ACC112 (cell line): ENCODE data around the gene YPEL4.
A peak's percentile ranks its signal among the peaks of the same experiment; 100 is the strongest.

ENCODE experiments used
- H2AFZ ChIP-seq: fragments of 200-600 bp; sonication (generic); one replicate; pipeline ENCODE4 v1.6.0; 2017; ENCODE audit warnings: antibody characterized with exemption, low read length; ENCODE audit not compliant: unreplicated experiment
- H3K27ac ChIP-seq: fragments of 200-600 bp; sonication (generic); 2 replicates; pipeline ENCODE4 v1.5.1; 2014; ENCODE audit warnings: low read depth, mild to moderate bottlenecking, antibody characterized with exemption, low read length, moderate library complexity
- H3K27me3 ChIP-seq: fragments of 200-600 bp; sonication (generic); 2 replicates; pipeline ENCODE4 v1.6.1; 2014; ENCODE audit warnings: mild to moderate bottlenecking, antibody characterized with exemption, low read length, moderate library complexity, mixed read lengths; ENCODE audit not compliant: insufficient read depth
- H3K36me3 ChIP-seq: fragments of 200-600 bp; sonication (generic); 2 replicates; pipeline ENCODE4 v1.6.1; 2016; ENCODE audit warnings: mild to moderate bottlenecking, antibody characterized with exemption, low read length, moderate library complexity, mixed read lengths; ENCODE audit not compliant: insufficient read depth
- H3K4me1 ChIP-seq: fragments of 200-600 bp; sonication (generic); one replicate; pipeline ENCODE4 v1.6.1; 2016; ENCODE audit warnings: low read length, mixed read lengths; ENCODE audit not compliant: insufficient read depth, unreplicated experiment, control insufficient read depth
- H3K4me3 ChIP-seq: fragments of 200-600 bp; sonication (generic); 2 replicates; pipeline ENCODE4 v1.5.1; 2014; ENCODE audit warnings: mild to moderate bottlenecking, low read depth, low read length
- H3K79me2 ChIP-seq: fragments of 200-600 bp; sonication (generic); one replicate; pipeline ENCODE4 v1.6.0; 2016; ENCODE audit warnings: low read length; ENCODE audit not compliant: control insufficient read depth, unreplicated experiment, insufficient read depth

The YPEL4 gene

DNA sequence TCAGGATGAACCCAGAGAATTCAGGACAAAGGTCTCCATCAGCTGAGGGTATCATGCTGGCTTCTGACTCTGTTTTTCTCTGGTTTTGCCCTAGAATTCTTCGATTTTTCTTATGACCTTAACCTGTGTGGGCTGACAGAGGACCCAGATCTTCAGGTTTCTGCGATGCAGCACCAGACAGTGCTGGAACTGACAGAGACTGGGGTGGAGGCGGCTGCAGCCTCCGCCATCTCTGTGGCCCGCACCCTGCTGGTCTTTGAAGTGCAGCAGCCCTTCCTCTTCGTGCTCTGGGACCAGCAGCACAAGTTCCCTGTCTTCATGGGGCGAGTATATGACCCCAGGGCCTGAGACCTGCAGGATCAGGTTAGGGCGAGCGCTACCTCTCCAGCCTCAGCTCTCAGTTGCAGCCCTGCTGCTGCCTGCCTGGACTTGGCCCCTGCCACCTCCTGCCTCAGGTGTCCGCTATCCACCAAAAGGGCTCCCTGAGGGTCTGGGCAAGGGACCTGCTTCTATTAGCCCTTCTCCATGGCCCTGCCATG is 35.4 kb downstream of the YPEL4 start:
- H2AFZ ChIP-seq, result no peak overlapping the region
- no peak overlapping the region for H3K27ac ChIP-seq

DNA sequence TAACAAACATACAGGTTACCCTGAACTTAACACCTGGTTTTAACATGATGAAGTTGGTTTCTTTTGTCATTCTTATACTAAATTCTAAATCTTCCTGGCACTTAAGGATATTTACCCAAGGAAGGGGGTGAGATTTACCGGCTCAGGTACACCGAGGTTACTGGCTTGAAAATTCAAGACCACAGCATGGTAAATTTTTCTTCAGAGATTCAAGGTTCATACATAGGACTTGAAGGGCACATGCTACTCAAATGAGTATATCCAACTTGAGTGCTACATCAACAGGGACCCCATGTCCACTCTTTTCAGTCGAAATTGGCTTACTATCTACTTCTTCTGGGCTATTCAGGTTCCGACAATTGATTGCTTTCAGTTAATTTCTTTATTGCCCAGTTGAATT is 39.5 kb downstream of the YPEL4 start:
- Histone ChIP-seq H3K79me2 (no peaks in the 10 kb centered on the region), H2AFZ (no peak overlapping the region), H3K36me3 (peaks cover 13% of the 10 kb centered on the region; the same call in 1 of the 2 replicates), H3K4me1 (no peaks in the 10 kb centered on the region), H3K27me3 (no peaks in the 10 kb centered on the region), H3K27ac (no peak overlapping the region), H3K4me3 (no peak overlapping the region)

More for the DNA sequence above, 35.4 kb downstream of the YPEL4 start:
- Histone ChIP-seq H3K4me1 (no peaks in the 10 kb centered on the region), H3K79me2 (no peaks in the 10 kb centered on the region), H3K4me3 (no peak overlapping the region), H3K36me3 (peaks cover 7% of the 10 kb centered on the region; the same call in 1 of the 2 replicates), H3K27me3 (no peaks in the 10 kb centered on the region)

DNA sequence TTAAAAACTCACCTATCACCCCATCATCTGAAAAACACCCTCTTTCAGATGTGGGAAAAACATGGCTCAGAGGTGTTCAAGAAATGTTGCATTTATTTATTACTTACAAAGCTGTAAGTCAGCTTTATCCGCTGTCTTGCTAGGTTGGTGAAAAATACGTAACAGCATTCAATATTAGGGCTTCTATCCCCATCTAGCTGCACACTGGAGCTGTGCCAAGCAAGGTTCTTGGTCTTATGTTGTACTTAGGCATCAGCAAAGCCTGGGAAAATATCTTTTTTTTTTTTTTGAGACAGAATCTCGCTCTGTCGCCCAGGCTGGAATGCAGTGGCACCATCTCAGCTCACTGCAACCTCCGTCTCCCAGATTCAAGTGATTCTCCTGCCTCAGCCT is 44.7 kb downstream of the YPEL4 start:
- Histone ChIP-seq H3K4me3 (no peak overlapping the region), H3K27ac (no peak overlapping the region), H3K79me2 (no peaks in the 10 kb centered on the region), H3K27me3 (no peaks in the 10 kb centered on the region), H3K36me3 (peaks cover 12% of the 10 kb centered on the region; the same call in 1 of the 2 replicates), H3K4me1 (no peaks in the 10 kb centered on the region), H2AFZ (no peak overlapping the region)

DNA sequence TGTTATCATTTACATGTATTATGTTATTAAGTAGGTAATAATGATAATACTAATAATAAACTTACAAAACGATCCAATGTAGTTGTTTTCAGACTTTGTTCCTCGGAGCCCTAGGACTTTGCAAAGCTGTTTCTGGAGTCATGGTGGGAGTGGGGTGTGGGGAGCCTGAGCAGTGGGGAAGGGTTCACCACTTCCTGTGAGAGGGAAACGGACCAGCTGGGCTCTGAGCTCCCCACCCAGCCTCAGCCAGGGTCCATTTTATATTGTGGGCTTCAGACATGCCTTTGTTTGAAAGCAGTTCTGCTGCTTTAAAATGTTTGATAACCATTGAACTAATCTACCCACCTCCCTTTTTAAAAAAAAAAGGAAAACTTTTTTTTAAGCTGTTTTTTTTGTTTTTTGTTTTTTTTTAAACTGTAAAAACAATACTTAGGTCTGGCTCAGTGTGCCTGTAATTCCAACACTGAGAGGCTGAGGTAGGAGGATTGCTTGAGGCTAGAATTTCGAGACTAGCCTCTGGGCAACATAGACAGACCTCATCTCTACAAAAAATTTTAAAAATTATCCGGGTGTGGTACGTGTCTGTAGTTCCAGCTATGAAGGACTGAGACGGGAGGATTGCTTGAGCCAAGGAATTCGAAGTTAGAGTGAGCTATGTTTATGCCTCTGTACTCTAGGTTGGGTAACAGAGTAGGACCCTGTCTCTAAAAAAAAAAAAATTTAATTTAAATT is 45.2 kb downstream of the YPEL4 start:
- no peak overlapping the region for H2AFZ ChIP-seq
- peaks cover 2% of the 10 kb centered on the region for H3K4me1 ChIP-seq
- no peak overlapping the region for H3K4me3 ChIP-seq
- H3K79me2 ChIP-seq, result no peaks in the 10 kb centered on the region
- H3K27me3 ChIP-seq, result no peaks in the 10 kb centered on the region
- peaks cover 12% of the 10 kb centered on the region; the same call in 1 of the 2 replicates for H3K36me3 ChIP-seq
- H3K27ac ChIP-seq, result no peak overlapping the region

DNA sequence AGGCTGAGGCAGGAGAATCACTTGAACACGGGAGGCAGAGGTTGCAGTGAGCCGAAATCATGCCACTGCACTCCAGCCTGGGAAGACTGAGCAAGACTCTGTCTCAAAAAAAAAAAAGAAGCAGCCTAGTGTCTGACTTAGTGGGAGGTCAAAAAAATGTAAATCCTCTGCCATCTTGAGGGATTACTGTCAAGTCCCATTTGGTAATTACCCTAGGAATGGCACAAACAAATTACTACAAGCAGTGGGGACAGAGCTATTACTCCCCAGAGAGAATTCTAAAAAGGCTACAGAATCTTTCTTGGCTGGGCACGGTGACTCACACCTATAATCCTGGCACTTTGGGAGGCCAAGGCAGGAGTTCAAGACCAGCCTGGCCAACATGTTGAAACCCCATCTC is 48.4 kb downstream of the YPEL4 start:
- no peak overlapping the region for H3K27ac ChIP-seq
- H3K4me3 ChIP-seq, result no peak overlapping the region
- 0 out of 2 replicates have a peak, but pooled peaks cover 3% of the 10 kb centered on the region for H3K36me3 ChIP-seq
- H2AFZ ChIP-seq, result no peak overlapping the region
- H3K79me2 ChIP-seq, result no peaks in the 10 kb centered on the region
- H3K27me3 ChIP-seq, result no peaks in the 10 kb centered on the region
- peaks cover 19% of the 10 kb centered on the region for H3K4me1 ChIP-seq

DNA sequence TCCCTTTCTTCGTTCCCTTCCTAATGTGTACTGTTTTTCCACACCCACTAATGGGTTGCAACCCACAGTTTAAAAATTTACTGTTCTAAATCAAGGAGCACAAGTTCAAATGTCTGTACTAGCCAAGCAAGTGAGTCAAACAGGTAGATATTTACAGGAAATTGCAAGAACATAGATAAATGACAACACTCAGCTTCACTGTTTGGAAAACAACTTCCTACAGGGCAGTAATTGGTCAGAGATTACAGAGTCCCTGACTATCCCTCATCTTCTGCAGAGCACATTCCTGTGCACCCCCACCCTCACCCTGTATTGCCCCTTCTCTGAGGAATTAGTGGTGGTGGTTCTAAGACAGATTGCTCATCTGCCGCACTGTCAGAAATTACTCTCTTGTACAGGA is 50.3 kb downstream of the YPEL4 start:
- H2AFZ ChIP-seq, result no peak overlapping the region
- no peaks in the 10 kb centered on the region for H3K27me3 ChIP-seq
- H3K4me3 ChIP-seq, result peak overlapping the region; percentile 84

DNA sequence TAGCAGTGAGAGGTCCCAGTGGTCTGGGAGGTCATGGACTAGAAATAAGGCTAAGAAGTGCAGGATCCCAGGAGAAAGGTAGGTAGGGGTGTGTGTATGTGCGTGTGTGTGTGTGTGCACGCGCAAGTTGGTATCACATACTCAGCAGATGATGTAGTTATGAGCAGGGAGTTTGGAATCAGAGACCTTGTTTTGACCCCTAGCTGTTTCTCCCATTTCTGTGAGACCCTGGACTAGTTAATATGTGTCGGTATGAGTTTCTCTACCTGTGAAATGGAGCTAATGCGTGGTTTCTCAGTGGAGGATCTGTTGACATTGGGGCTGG is 50.9 kb downstream of the YPEL4 start:
- Histone ChIP-seq H3K79me2 (no peaks in the 10 kb centered on the region), H2AFZ (peak overlapping the region; percentile 52), H3K36me3 (no peaks in the 10 kb centered on the region), H3K27ac (peak overlapping the region; percentile 79), H3K4me1 (peaks cover 19% of the 10 kb centered on the region), H3K4me3 (peak overlapping the region; percentile 84), H3K27me3 (no peaks in the 10 kb centered on the region)

More for the DNA sequence above, 50.3 kb downstream of the YPEL4 start:
- H3K79me2 ChIP-seq, result no peaks in the 10 kb centered on the region
- H3K36me3 ChIP-seq, result no peaks in the 10 kb centered on the region
- H3K27ac ChIP-seq, result peak overlapping the region; percentile 79
- H3K4me1 ChIP-seq, result peaks cover 19% of the 10 kb centered on the region

DNA sequence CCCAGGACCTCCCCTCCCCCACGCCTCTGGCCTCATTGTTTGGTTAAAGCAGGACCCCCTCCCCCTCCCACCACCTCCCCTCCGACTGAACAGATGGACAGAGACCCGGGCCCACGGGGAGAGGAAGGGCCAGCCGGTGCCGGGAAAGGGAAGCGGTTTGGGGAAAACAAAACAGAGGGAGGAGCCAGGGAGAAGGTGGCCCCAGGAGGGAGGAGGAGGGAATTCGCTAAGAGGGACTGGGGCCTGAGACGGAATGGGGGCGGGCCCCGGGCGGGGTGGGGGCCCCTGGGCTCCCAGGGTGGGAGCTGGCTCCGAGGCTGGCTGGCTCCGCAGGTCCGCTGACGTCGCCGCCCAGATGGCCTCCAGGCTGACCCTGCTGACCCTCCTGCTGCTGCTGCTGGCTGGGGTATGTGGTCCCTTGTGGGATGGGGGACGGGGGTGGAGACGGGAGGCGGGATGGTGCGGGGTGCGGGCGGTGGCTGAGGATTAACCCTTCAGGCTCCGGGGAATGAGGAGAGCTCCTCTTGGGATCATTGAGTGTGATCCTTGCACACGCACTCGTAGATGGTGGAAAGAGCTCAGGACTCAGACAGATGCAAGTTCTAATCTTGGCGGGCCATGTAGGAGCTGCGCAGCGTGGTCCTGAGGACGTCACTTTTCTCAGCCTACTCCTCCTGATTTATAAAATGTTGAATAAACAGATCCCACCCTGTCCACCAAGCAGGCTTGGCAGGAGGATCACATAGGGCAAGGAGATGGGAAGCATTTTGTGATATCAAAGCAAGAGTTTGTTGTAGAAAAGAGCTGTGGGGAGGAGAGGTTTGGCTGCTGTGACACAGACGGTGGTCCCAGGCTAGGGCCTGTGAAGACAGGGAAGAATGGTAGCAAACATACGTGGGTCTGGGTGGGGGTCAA is 51.5 kb downstream of the YPEL4 start:
- H3K36me3 ChIP-seq, result no peaks in the 10 kb centered on the region
- H2AFZ ChIP-seq, result peak overlapping the region; percentile 55
- H3K4me1 ChIP-seq, result peaks cover 19% of the 10 kb centered on the region
- no peaks in the 10 kb centered on the region for H3K79me2 ChIP-seq
- peak overlapping the region; percentile 79 for H3K27ac ChIP-seq
- peak overlapping the region; percentile 84 for H3K4me3 ChIP-seq
- no peaks in the 10 kb centered on the region for H3K27me3 ChIP-seq

DNA sequence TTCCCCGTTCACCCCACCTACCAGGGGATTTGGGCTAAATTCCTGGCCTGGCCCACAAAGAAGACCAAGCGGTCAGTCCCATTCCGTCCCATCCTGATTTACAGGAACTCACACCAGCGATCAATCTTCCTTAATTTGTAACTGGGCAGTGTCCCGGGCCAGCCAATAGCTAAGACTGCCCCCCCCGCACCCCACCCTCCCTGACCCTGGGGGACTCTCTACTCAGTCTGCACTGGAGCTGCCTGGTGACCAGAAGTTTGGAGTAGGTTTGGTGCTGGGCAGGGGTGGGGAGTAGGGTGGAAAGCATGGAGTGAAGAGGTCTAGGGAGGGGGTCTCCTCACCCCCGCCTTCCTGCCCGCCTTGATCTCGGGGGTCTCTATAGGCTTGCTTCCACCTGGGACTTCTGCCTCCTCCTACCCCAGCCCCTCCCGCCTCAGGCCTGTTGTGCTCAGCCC is 52.2 kb downstream of the YPEL4 start, which contains the start of gene SERPING1:
TSS of gene SERPING1 (plus strand) at position 225 of the 455 bp plus-strand sequence. CDS start 586 bp downstream, outside the sequence.
- Histone ChIP-seq H3K79me2 (no peaks in the 10 kb centered on the region), H3K27me3 (no peaks in the 10 kb centered on the region), H3K4me1 (peaks cover 25% of the 10 kb centered on the region), H3K4me3 (peak within 1 kb of the TSS; percentile 84), H3K27ac (peak within 1 kb of the TSS; percentile 79), H3K36me3 (no peaks in the 10 kb centered on the region), H2AFZ (peak within 1 kb of the TSS; percentile 55)

DNA sequence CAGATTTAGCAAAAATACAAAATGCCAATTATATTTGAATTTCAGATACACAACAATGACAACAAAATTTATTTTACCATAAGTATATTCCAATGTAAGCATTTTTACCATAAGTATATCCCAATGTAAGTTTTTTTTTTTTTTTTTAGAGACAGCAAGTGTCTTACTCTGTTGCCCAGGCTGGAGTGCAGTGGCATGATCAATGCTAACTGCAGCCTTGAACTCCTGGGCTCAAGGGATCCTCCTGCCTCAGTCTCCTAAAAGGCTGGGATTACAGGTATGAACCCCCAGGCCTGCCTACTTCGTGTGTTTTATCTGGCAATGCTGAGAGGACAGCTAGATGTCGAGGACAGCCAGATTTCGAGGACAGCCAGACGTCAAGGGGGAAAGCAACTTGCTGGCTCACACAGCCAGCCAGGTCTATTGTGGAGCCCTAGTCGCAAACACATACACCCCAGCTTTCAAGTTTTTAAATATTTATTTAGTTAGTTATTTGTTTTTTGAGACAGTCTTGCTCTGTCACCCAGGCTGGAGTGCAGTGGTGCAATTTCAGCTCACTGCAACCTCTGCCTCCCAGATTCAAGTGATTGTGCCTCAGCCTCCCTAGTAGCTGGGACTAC is 53.3 kb downstream of the YPEL4 start:
- H3K27ac ChIP-seq, result no peak overlapping the region
- H2AFZ ChIP-seq, result no peak overlapping the region
- peaks cover 26% of the 10 kb centered on the region for H3K4me1 ChIP-seq
- H3K36me3 ChIP-seq, result no peaks in the 10 kb centered on the region
- no peak overlapping the region for H3K4me3 ChIP-seq
- no peaks in the 10 kb centered on the region for H3K27me3 ChIP-seq
- H3K79me2 ChIP-seq, result no peaks in the 10 kb centered on the region
